Gastroesophageal sphincter (tissue), 3 donors: ENCODE data around the gene C3.

Experiments
- CTCF ChIP-seq, 4 experiments: fragments of 200-600 bp in 2 of 4; fragments of 450-650 bp in 2 of 4; sonication (generic) in 1 of 4; IDR thresholded peaks; one replicate each; pipeline ENCODE4 v1.5.1; 2017 to 2019; ENCODE audit warnings: antibody characterized with exemption in 4 of 4, mild to moderate bottlenecking in 2 of 4, moderate library complexity in 2 of 4
- EP300 ChIP-seq: sonication (generic); formaldehyde crosslinking; IDR thresholded peaks from one replicate; pipeline ENCODE4 v1.6.1; 2017; ENCODE audit warnings: antibody characterized with exemption, mild to moderate bottlenecking
- POLR2A ChIP-seq, 2 donors: fragments of 450-650 bp; IDR thresholded peaks; one replicate each; pipeline ENCODE4 v1.6.1; 2017; ENCODE audit warnings: antibody characterized with exemption in 2 of 2, mild to moderate bottlenecking in 2 of 2, moderate library complexity in 1 of 2
- POLR2AphosphoS5 ChIP-seq: sonication (generic); formaldehyde crosslinking; IDR thresholded peaks from one replicate; pipeline ENCODE4 v1.6.1; 2017; ENCODE audit warnings: antibody characterized with exemption

- TF ChIP-seq CTCF (IDR thresholded peaks at IDR 0.05) (no peak), EP300 (no peak), POLR2AphosphoS5 (no peak), POLR2A (IDR thresholded peaks at IDR 0.05) (no peak)
These were observed 9.8 kb upstream of the C3 start for GRCh38 chr19:6730153-6730804.
